Naive B cell (primary cell): ENCODE results near the gene ALDH3B2. TPM values are rescaled to one million over a fixed set of nuclear protein-coding genes. Genes with fewer than 3 reads are reported as not detected.
"Not testable (repeated sequence)": the region's sequence is repeated elsewhere in the genome, so short reads cannot be mapped to it uniquely, and the experiment has no call there.

ENCODE experiments used
- ATAC-seq, 2 donors: fragments of 150-1000 bp; cut with Tn5 transposase; 2 replicates each; pipeline ENCODE4 v1.10.0; 2021; ENCODE audit warnings: low read depth in 2 of 2, mild to moderate bottlenecking in 2 of 2, moderate library complexity in 2 of 2
- DNase-seq: peaks from one replicate; pipeline ENCODE4 v3.0.0; 2022
- H3K27ac Mint-ChIP-seq, 6 donors: one replicate each; pipeline ENCODE4 v1.8.0; 2020 to 2022; ENCODE audit warnings: mild to moderate bottlenecking in 6 of 6, mixed read lengths in 6 of 6, moderate library complexity in 5 of 6, inconsistent platforms in 2 of 6
- H3K27me3 Mint-ChIP-seq, 3 donors: one replicate each; pipeline ENCODE4 v1.8.0; 2021 to 2022; ENCODE audit warnings: mixed read lengths in 3 of 3, mild to moderate bottlenecking in 1 of 3
- H3K36me3 Mint-ChIP-seq, 2 donors: one replicate each; pipeline ENCODE4 v1.8.0; 2020 to 2022; ENCODE audit warnings: mixed read lengths in 2 of 2, inconsistent platforms in 1 of 2, mild to moderate bottlenecking in 1 of 2
- H3K4me1 Mint-ChIP-seq, 3 donors: one replicate each; pipeline ENCODE4 v1.8.0; 2020 to 2022; ENCODE audit warnings: mixed read lengths in 3 of 3, inconsistent platforms in 1 of 3, mild to moderate bottlenecking in 1 of 3, moderate library complexity in 1 of 3
- H3K4me3 Mint-ChIP-seq, 8 donors: one replicate each; pipeline ENCODE4 v1.8.0; 2020 to 2022; ENCODE audit warnings: mild to moderate bottlenecking in 8 of 8, mixed read lengths in 8 of 8, moderate library complexity in 8 of 8, inconsistent platforms in 2 of 8
- H3K9me3 Mint-ChIP-seq, 7 donors: one replicate each; pipeline ENCODE4 v1.8.0; 2020 to 2022; ENCODE audit warnings: mixed read lengths in 7 of 7, mild to moderate bottlenecking in 5 of 7, inconsistent platforms in 2 of 7, moderate library complexity in 1 of 7
- polyA plus RNA-seq, 6 donors: library from polyadenylated mRNA; unstranded; fragments of 300-500 nt; fragmentation: Illumina TruSeq; gene quantifications; one replicate each; pipeline ENCODE4 v1.2.3, GENCODE V29; 2021; ENCODE audit warnings: low read depth in 6 of 6

ALDH3B2 gene
- polyA plus RNA-seq, 6 donors from 2014 or later = 0.30 to 2.4 (median 1.1) TPM; not detected in 3

DNA sequence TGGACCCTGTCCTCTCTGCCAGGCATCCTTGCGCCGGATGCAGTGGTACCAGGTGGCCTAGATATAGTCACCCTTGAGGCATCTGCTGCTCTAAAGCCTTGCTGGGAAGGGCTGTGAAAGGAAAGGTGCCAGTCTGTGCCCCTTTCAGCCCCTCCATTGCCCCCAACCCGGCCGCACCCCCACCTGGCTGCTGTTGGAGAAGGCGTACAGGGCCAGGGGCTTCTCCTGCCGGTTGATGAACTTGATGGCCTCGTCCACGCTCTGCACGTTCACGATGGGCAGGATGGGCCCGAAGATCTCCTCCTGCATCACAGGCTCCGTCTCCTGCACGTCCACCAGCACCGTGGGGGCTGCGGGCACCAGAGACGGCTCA lies 10.2 kb downstream of the ALDH3B2 start:
- ATAC-seq (no peak), DNase-seq (no peak)
- Mint-ChIP-seq H3K27ac (no peak overlapping the region), H3K4me3 (peak overlapping the region in 1 of 8 donors; percentile 6), H3K4me1 (peaks cover 13 to 18% (median 16%) of the 10 kb centered on the region in 3 donors), H3K9me3 (no peaks in the 10 kb centered on the region), H3K27me3 (no peaks in the 10 kb centered on the region), H3K36me3 (no peaks in the 10 kb centered on the region)

- no peaks in the 10 kb centered on the region for H3K9me3 Mint-ChIP-seq
- no peaks in the 10 kb centered on the region for H3K36me3 Mint-ChIP-seq
- no peaks in the 10 kb centered on the region for H3K27me3 Mint-ChIP-seq
- peaks cover 19 to 24% (median 21%) of the 10 kb centered on the region in 3 donors for H3K4me1 Mint-ChIP-seq
- no peak for ATAC-seq
- no peak for DNase-seq
- H3K27ac Mint-ChIP-seq = no peak overlapping the region
- no peak overlapping the region for H3K4me3 Mint-ChIP-seq
These were observed 10.8 kb downstream of the ALDH3B2 start for GRCh38 chr11:67663532-67664212.

- Mint-ChIP-seq H3K27me3 (no peaks in the 10 kb centered on the region), H3K9me3 (no peaks in the 10 kb centered on the region), H3K27ac (no peak overlapping the region), H3K4me1 (peaks cover 20 to 26% (median 25%) of the 10 kb centered on the region in 3 donors), H3K4me3 (peak overlapping the region in 1 of 8 donors; percentile 41), H3K36me3 (no peaks in the 10 kb centered on the region)
- DNase-seq = no peak
- no peak for ATAC-seq
These were observed 11.4 kb downstream of the ALDH3B2 start for GRCh38 chr11:67662835-67663531.

- DNase-seq = no peak
- Mint-ChIP-seq H3K4me3 (no peak overlapping the region), H3K4me1 (peaks cover 20 to 26% (median 25%) of the 10 kb centered on the region in 3 donors), H3K36me3 (no peaks in the 10 kb centered on the region), H3K9me3 (peaks cover 0 to 3% (median 0%) of the 10 kb centered on the region in 7 donors), H3K27me3 (no peaks in the 10 kb centered on the region), H3K27ac (peak overlapping the region in 1 of 6 donors; percentile 74)
- no peak for ATAC-seq
These were observed 12.1 kb downstream of the ALDH3B2 start for GRCh38 chr11:67662142-67662834.

- H3K27ac Mint-ChIP-seq, H3K4me3 Mint-ChIP-seq, H3K36me3 Mint-ChIP-seq, H3K27me3 Mint-ChIP-seq, ATAC-seq, DNase-seq: not testable (repeated sequence)
- H3K4me1 Mint-ChIP-seq = peaks cover 11 to 15% (median 13%) of the 10 kb centered on the region in 3 donors
- peaks cover 0 to 12% (median 5%) of the 10 kb centered on the region in 7 donors for H3K9me3 Mint-ChIP-seq
These were observed 13.7 kb downstream of the ALDH3B2 start for GRCh38 chr11:67660752-67661151.

GRCh38 chr11:67659651-67660165 lies 14.7 kb downstream of the ALDH3B2 start:
- Mint-ChIP-seq H3K4me1 (peaks cover 10 to 13% (median 13%) of the 10 kb centered on the region in 3 donors), H3K27ac (peak overlapping the region in 3 of 6 donors; percentile 21 to 65 (median 40)), H3K9me3 (peaks cover 0 to 14% (median 5%) of the 10 kb centered on the region in 7 donors)
- H3K36me3 Mint-ChIP-seq, H3K4me3 Mint-ChIP-seq, ATAC-seq, H3K27me3 Mint-ChIP-seq, DNase-seq: not testable (repeated sequence)

- Mint-ChIP-seq H3K4me1 (peaks cover 15 to 19% (median 16%) of the 10 kb centered on the region in 3 donors), H3K9me3 (peaks cover 0 to 14% (median 5%) of the 10 kb centered on the region in 7 donors), H3K27ac (no peak overlapping the region), H3K4me3 (no peak overlapping the region), H3K36me3 (peaks cover 0 to 6% of the 10 kb centered on the region in 2 donors), H3K27me3 (no peaks in the 10 kb centered on the region)
- ATAC-seq = no peak
- no peak for DNase-seq
These were observed 17.1 kb downstream of the ALDH3B2 start for GRCh38 chr11:67657300-67657699.

- H3K36me3 Mint-ChIP-seq = peaks cover 0 to 6% of the 10 kb centered on the region in 2 donors
- peaks cover 16 to 26% (median 18%) of the 10 kb centered on the region in 3 donors for H3K4me1 Mint-ChIP-seq
- no peak for DNase-seq
- no peak overlapping the region for H3K4me3 Mint-ChIP-seq
- peak overlapping the region in 1 of 6 donors; percentile 14 for H3K27ac Mint-ChIP-seq
- peaks cover 0 to 14% (median 5%) of the 10 kb centered on the region in 7 donors for H3K9me3 Mint-ChIP-seq
- H3K27me3 Mint-ChIP-seq = no peaks in the 10 kb centered on the region
- peak in 1 of 2 donors; percentile 34 for ATAC-seq
These were observed 18.0 kb downstream of the ALDH3B2 start for GRCh38 chr11:67656278-67656922.

DNA sequence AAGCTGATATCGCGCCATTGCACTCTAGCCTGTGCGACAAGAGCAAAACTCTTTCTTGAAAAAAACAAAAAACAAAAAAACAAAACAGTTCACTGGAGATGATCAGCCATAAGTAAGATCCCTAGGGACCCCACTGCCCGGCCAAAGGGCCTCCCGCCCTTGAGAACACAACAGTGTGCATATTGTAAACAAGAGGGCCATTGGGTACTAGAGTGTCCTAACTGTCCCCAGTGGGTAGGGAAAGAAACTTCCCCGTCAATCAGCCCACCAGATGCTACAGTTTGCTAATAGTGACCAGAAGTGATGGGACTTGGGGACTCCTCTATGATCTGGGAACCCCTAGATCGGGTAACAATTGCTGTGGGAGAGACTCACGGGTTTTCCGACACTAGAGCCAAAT lies 20.2 kb downstream of the ALDH3B2 start:
- DNase-seq (no peak), ATAC-seq (no peak)
- no peaks in the 10 kb centered on the region for H3K27me3 Mint-ChIP-seq
- H3K27ac Mint-ChIP-seq = no peak overlapping the region
- peaks cover 0 to 6% of the 10 kb centered on the region in 2 donors for H3K36me3 Mint-ChIP-seq
- no peak overlapping the region for H3K4me3 Mint-ChIP-seq
- H3K4me1 Mint-ChIP-seq = peaks cover 31 to 46% (median 34%) of the 10 kb centered on the region in 3 donors
- peaks cover 0 to 14% (median 5%) of the 10 kb centered on the region in 7 donors for H3K9me3 Mint-ChIP-seq

DNA sequence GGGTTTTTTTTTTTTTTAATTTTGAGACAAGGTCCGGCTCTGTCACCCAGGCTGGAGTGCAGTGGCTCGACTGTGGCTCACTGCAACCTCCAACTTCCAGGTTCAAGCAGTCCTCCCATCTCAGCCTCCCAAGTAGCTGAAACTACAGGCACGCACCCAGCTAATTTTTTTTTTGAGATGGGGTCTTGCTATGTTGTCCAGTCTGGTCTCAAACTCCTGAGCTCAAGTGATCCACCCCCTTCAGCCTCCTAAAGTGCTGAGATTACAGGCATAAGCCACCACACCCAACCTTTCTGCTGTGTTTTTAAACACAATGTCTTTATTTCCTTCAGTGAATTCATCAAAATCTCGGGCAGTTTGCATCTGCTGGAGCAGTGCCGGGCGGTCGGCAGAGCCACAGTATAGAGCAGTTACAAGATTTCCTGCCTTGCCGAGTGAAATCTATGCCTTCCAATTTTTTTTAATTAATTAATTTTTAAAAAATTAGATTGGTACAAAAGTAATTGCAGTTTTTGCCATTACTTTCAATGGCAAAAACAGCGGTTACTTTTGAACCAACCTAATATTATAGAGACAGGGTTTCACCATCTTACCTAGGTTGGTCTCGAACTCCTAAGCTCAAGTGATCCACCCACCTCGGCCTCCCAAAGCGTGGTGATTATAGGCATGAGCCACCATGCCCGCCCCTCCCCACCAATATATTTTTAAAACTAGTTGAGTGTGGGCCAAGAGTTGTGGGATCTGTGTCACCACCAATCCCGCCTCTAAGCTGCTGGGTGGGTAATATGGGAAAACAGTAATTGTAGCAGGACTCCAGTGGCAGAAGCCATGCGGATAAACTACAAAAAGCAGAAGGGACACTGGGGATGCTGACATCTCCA lies 21.2 kb downstream of the ALDH3B2 start:
- ATAC-seq (no peak), DNase-seq (no peak)
- Mint-ChIP-seq H3K27me3 (no peaks in the 10 kb centered on the region), H3K4me1 (peaks cover 30 to 45% (median 33%) of the 10 kb centered on the region in 3 donors), H3K9me3 (peaks cover 0 to 14% (median 5%) of the 10 kb centered on the region in 7 donors), H3K27ac (peak overlapping the region in 1 of 6 donors; percentile 69), H3K4me3 (no peak overlapping the region), H3K36me3 (peaks cover 0 to 6% of the 10 kb centered on the region in 2 donors)

DNA sequence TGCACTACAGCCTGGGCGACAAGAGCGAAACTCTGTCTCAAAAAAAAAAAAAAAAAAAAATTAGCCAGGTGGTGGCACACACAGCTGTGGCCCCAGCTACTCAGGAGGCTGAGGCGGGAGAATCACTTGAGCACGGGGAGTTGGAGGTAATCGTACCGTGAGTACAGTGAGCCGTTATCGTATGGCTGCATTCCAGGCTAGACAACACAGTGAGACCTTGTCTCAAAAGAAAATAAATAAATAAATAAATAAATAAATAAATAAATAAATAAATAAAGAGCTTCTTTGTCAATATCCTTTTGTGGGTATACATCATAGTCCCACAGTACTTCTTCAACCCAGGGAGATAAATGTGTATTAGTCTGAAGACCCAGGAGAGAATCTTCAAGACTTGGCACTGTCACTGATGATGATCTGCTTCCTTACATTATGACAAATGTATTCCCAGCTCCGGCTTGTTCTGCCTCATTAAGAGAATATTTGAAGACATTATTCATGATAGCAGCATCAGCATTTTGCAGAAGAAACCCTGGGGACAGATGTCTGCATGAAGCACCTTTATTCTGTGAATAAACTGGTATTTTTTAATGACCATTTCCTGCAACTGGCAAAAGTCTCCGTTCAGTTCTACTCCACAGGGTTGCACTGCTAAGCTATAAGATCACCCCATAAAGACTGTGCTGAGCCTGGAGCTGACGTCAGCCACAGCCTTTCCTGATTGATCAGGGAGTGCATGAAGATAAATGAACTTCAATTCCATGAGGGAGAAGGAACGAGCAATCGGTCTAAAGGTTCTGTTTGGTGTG lies 22.2 kb downstream of the ALDH3B2 start:
- no peak for ATAC-seq

More for the DNA sequence above, 22.2 kb downstream of the ALDH3B2 start:
- no peak for DNase-seq
- H3K4me3 Mint-ChIP-seq = peak overlapping the region in 2 of 8 donors; percentile 56 to 66
- peaks cover 0 to 14% (median 5%) of the 10 kb centered on the region in 7 donors for H3K9me3 Mint-ChIP-seq
- peak overlapping the region in 3 of 6 donors; percentile 7 to 50 (median 43) for H3K27ac Mint-ChIP-seq
- H3K4me1 Mint-ChIP-seq = peaks cover 37 to 54% (median 44%) of the 10 kb centered on the region in 3 donors
- H3K36me3 Mint-ChIP-seq = peaks cover 0 to 6% of the 10 kb centered on the region in 2 donors
- H3K27me3 Mint-ChIP-seq = no peaks in the 10 kb centered on the region
